Ovary (tissue), 9 donors: ENCODE data around the gene KDM5A. TPM values are rescaled to one million over a fixed set of nuclear protein-coding genes. Genes with fewer than 3 reads are reported as not detected.

ENCODE experiments used
- DNase-seq, 5 donors: peaks; one replicate each; pipeline ENCODE4 v3.0.0-alpha.2; 2019 to 2020
- H3K27ac ChIP-seq, 2 donors: fragments of 200-600 bp; one replicate each; pipeline versions ENCODE4 v1.5.1 to v1.8.0; 2019 to 2022
- H3K27me3 ChIP-seq: fragments of 200-600 bp; one replicate; pipeline ENCODE4 v1.8.0; 2022
- H3K36me3 ChIP-seq: fragments of 200-600 bp; sonication (generic); one replicate; pipeline ENCODE4 v1.5.1; 2019
- H3K4me1 ChIP-seq: one replicate; pipeline ENCODE4 v1.8.1; 2013; ENCODE audit warnings: mild to moderate bottlenecking, moderate library complexity; ENCODE audit not compliant: insufficient read depth
- H3K4me3 ChIP-seq: fragments of 200-600 bp; sonication (generic); one replicate; pipeline ENCODE4 v1.5.1; 2017
- H3K9me3 ChIP-seq, 2 donors: fragments of 200-600 bp in 1 of 2; sonication (generic) in 1 of 2; one replicate each; pipeline versions ENCODE4 v1.5.1 to v1.8.1; 2013 to 2019; ENCODE audit warnings: mild to moderate bottlenecking in 1 of 2, moderate library complexity in 1 of 2
- CTCF ChIP-seq, 3 donors: fragments of 450-650 bp in 2 of 3; fragments of 200-600 bp in 1 of 3; IDR thresholded peaks; one replicate each; pipeline versions ENCODE4 v1.5.1 to v1.8.0; 2016 to 2022; ENCODE audit warnings: antibody characterized with exemption in 3 of 3, mild to moderate bottlenecking in 1 of 3
- EP300 ChIP-seq: sonication (generic); formaldehyde crosslinking; IDR thresholded peaks from one replicate; pipeline ENCODE4 v1.6.1; 2017; ENCODE audit warnings: antibody characterized with exemption
- POLR2A ChIP-seq: fragments of 450-650 bp; IDR thresholded peaks from one replicate; pipeline ENCODE4 v1.6.1; 2017; ENCODE audit warnings: antibody characterized with exemption, mild to moderate bottlenecking, moderate library complexity
- WGBS, 3 donors: extraction: QIAGEN DNeasy Blood & Tissue Kit in 1 of 3; methylation state at CpG; one replicate each; pipeline versions ENCODE4 v1.1.5 to v1.1.7; 2013 to 2017; 5-methylcytosine and 5-hydroxymethylcytosine counted together
- intact Hi-C, 4 donors: fragments of 100-400 bp; cut with DNase I; formaldehyde crosslinking; loops; one replicate each; pipeline versions ENCODE4 v1.11.0 to v1.15.1; 2022 to 2023
- polyA plus RNA-seq, 2 donors: library from polyadenylated mRNA; stranded (reverse); fragments of 200-250 nt in 1 of 2; fragments of 350-450 nt in 1 of 2; fragmentation: Illumina TruSeq in 1 of 2; extraction: RNeasy Lipid Tissue Mini Kit (QIAGEN cat#74804) in 1 of 2; gene quantifications; one replicate each; pipeline ENCODE4 v1.2.3, GENCODE V29; 2013 to 2014
- total RNA-seq, 7 donors: library from RNA; depleted of rRNA in 2 of 7; stranded (reverse); fragments of >200 nt in 2 of 7; fragmentation: NEBNext Ultra II Directional in 3 of 7; extraction: Animal tissue kit (Norgen Biotek cat#: 25700) in 3 of 7; gene quantifications; one replicate each; pipeline versions ENCODE4 v1.1.0 to v1.2.4, GENCODE V29; 2016 to 2023
- donor health status: DM: no; HTN: no; CAD: no; lungs with moderate emphysema.
- donor health status: DM: no; HTN: no; CAD: no.
- donor health status: Bipolar disorder and iron deficiency.
- donor health status: DM: yes; HTN: yes; CAD: no.
- donor health status: DM: no; HTN: no; CAD: no.
- donor health status: DM: yes; HTN: yes; CAD: no.

Gene KDM5A
- total and polyA plus RNA-seq, 9 donors, result 11.6 to 69.9 (median 56.5) TPM

DNA sequence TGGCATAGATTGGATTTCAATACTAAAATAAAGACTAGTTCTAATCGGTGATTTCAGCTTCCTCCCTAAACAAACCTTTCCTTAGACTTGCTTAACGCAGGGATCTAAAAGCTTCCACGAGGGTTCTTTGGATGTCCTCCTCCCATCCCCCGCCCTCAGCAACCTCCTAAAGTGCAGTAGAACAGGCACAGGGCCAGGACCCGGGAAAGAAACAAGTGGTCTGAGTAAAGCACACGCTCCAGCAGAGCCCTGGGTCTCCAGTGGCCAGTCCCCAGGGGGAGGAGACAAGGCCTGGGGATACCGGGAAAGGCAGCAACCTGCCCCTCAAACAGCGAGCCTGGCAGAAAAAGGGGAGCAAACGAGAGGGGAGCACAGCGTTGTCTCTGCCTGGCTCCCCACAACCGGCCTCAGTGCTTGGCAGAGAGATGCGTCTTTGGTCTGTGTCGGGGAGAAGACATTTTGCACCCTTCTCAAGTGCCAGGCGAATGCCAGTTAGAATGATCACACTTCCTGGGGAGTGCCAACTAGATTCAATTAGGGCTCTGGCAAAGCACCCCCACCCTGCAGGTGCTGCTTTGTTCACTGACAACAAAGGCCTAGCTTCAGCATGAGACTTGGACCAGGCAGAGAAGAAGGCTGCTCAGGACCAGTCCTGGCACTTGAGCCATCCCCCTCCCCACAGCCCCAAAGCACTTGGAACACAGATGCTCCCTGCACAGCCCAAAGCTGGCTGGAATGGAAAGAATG is 158.0 kb downstream of the KDM5A start:
- 56 to 65% (median 59%) methylated on average over 14 of the region's 14 CpGs for WGBS, 3 donors

More for the DNA sequence above, 158.0 kb downstream of the KDM5A start:
- intact Hi-C loops, result no loop called here
- Histone ChIP-seq H3K36me3 (no peaks in the 10 kb centered on the region), H3K4me3 (no peak overlapping the region), H3K27me3 (no peaks in the 10 kb centered on the region), H3K9me3 (no peaks in the 10 kb centered on the region), H3K27ac (no peak overlapping the region), H3K4me1 (no peaks in the 10 kb centered on the region)
- no peak for DNase-seq
- TF ChIP-seq CTCF (IDR thresholded peaks at IDR 0.05), result no peak
- TF ChIP-seq POLR2A, result no peak
- TF ChIP-seq EP300, result no peak

Other genes starting within 250 kb of the KDM5A start
- 1 to 10 TPM in 4 of 7 donors, under 1 TPM in 2, not detected in 1; 0.24 to 7.5 (median 1.6) TPM for gene SLC6A12, start 175.2 kb downstream of the KDM5A start, total RNA-seq
- gene SLC6A12, start 175.2 kb downstream of the KDM5A start, polyA plus RNA-seq, result 1 to 10 TPM in 1 of 2 donors, under 1 TPM in 1; 0.46 to 1.5 TPM
- 1 to 10 TPM in 2 of 7 donors, under 1 TPM in 2, not detected in 3; 0.69 to 6.1 (median 1.0) TPM for gene SLC6A13, start 126.5 kb downstream of the KDM5A start, total RNA-seq
- under 1 TPM; 0.13 to 0.43 TPM for gene SLC6A13, start 126.5 kb downstream of the KDM5A start, polyA plus RNA-seq
- gene CCDC77, start 12.3 kb upstream of the KDM5A start, total RNA-seq, result 10 to 100 TPM in 1 of 7 donors, 1 to 10 TPM in 6; 4.2 to 10.7 (median 6.0) TPM
- 1 to 10 TPM; 4.9 to 8.2 TPM for gene CCDC77, start 12.3 kb upstream of the KDM5A start, polyA plus RNA-seq
- gene B4GALNT3, start 70.6 kb upstream of the KDM5A start, total RNA-seq, result 1 to 10 TPM in 5 of 7 donors, under 1 TPM in 2; 0.61 to 4.2 (median 1.8) TPM
- 1 to 10 TPM in 1 of 2 donors, under 1 TPM in 1; 0.58 to 1.2 TPM for gene B4GALNT3, start 70.6 kb upstream of the KDM5A start, polyA plus RNA-seq